HepG2 (cell line): ENCODE results near the gene SPRYD3. TPM values are rescaled to one million over a fixed set of nuclear protein-coding genes. Genes with fewer than 3 reads are reported as not detected.

Experiments used
- ARNTL ChIP-seq: sonication (generic); formaldehyde crosslinking; IDR thresholded peaks from 2 replicates; pipeline ENCODE4 v1.4.0; 2020; ENCODE audit warnings: mild to moderate bottlenecking, missing genetic modification reagents
- BCL6 ChIP-seq: IDR thresholded peaks from 2 replicates; pipeline ENCODE4 v1.6.1; 2016; ENCODE audit warnings: missing genetic modification reagents, missing compliant biosample characterization
- FOXA1 ChIP-seq, 2 experiments: fragments of 450-650 bp in 1 of 2; sonication (generic) in 1 of 2; formaldehyde crosslinking in 1 of 2; IDR thresholded peaks; 2 replicates each; pipeline versions ENCODE4 v1.4.0 to v1.6.1; 2016 to 2020; ENCODE audit warnings: missing genetic modification reagents in 1 of 2
- FOXC1 ChIP-seq: sonication (generic); formaldehyde crosslinking; IDR thresholded peaks from 2 replicates; pipeline ENCODE4 v1.8.0; 2022; ENCODE audit warnings: mild to moderate bottlenecking, missing genetic modification reagents, borderline replicate concordance
- FOXJ3 ChIP-seq: sonication (generic); formaldehyde crosslinking; IDR thresholded peaks from 2 replicates; pipeline ENCODE4 v1.4.0; 2020; ENCODE audit warnings: missing genetic modification reagents, mild to moderate bottlenecking, borderline replicate concordance
- GABPA ChIP-seq, 2 experiments: IDR thresholded peaks; 2 replicates each; pipeline ENCODE4 v1.6.1; 2011 to 2016; ENCODE audit warnings: low read depth in 2 of 2, low read length in 1 of 2, missing biosample characterization in 1 of 2, missing genetic modification characterization in 1 of 2
- GATAD2A ChIP-seq: IDR thresholded peaks from 2 replicates; pipeline ENCODE4 v1.6.1; 2016
- KDM2A ChIP-seq: sonication (generic); formaldehyde crosslinking; IDR thresholded peaks from 2 replicates; pipeline ENCODE4 v1.4.0; 2020; ENCODE audit warnings: low read depth, missing genetic modification reagents, borderline replicate concordance
- NR2C2 ChIP-seq: sonication (generic); formaldehyde crosslinking; IDR thresholded peaks from 2 replicates; pipeline ENCODE4 v1.4.0; 2020; ENCODE audit warnings: missing genetic modification reagents, mild to moderate bottlenecking, moderate library complexity, borderline replicate concordance
- PITX1 ChIP-seq: sonication (generic); formaldehyde crosslinking; IDR thresholded peaks from 2 replicates; pipeline ENCODE4 v1.5.1; 2020; ENCODE audit warnings: mild to moderate bottlenecking, missing genetic modification reagents
- PPARG ChIP-seq: conservative IDR thresholded peaks from 2 replicates; pipeline ENCODE4 v1.6.1; 2016; ENCODE audit warnings: missing biosample characterization, missing genetic modification reagents
- RARA ChIP-seq: IDR thresholded peaks from 2 replicates; pipeline ENCODE4 v1.6.1; 2016; ENCODE audit warnings: missing genetic modification reagents, missing compliant biosample characterization
- TEAD3 ChIP-seq: optimal IDR thresholded peaks from 2 replicates; pipeline ENCODE3; 2016; ENCODE audit warnings: borderline replicate concordance
- TRIM24 ChIP-seq: sonication (generic); formaldehyde crosslinking; IDR thresholded peaks from 2 replicates; pipeline ENCODE4 v1.8.0; 2022; ENCODE audit warnings: mild to moderate bottlenecking, missing genetic modification reagents
- ZKSCAN8 ChIP-seq: IDR thresholded peaks from 2 replicates; pipeline ENCODE4 v1.6.1; 2016; ENCODE audit warnings: borderline replicate concordance, missing genetic modification reagents, missing compliant biosample characterization
- ZNF34 ChIP-seq: sonication (generic); formaldehyde crosslinking; IDR thresholded peaks from 2 replicates; pipeline ENCODE4 v1.4.0; 2020; ENCODE audit warnings: mild to moderate bottlenecking, missing genetic modification reagents, borderline replicate concordance
- ZNF629 ChIP-seq: sonication (generic); formaldehyde crosslinking; conservative IDR thresholded peaks from 2 replicates; pipeline ENCODE4 v1.5.0; 2020; ENCODE audit warnings: missing genetic modification reagents
- polyA plus RNA-seq, 8 experiments: library from polyadenylated mRNA; depleted of rRNA in 3 of 8; stranded (reverse) in 7 of 8; unstranded in 1 of 8; fragments of >200 nt; fragmentation: Illumina TruSeq in 4 of 8; extraction: Trizol in 4 of 8; gene quantifications; 2 replicates each; pipeline versions ENCODE4 v1.2.1 to v1.2.3, GENCODE V29; 2011 to 2016; ENCODE audit warnings: low read depth in 4 of 8, missing spikeins in 1 of 8, mixed read lengths in 1 of 8; ENCODE audit not compliant: insufficient read depth in 1 of 8
- total RNA-seq, 5 experiments: library from RNA; depleted of rRNA; stranded (reverse); fragments of >200 nt; fragmentation: Illumina TruSeq; extraction: Trizol; gene quantifications; 2 replicates each; pipeline ENCODE4 v1.2.3, GENCODE V29; 2016; ENCODE audit warnings: low read depth in 1 of 5
- TF ChIP-seq, protein P1 (sequence below): sonication (generic); formaldehyde crosslinking; IDR thresholded peaks from 2 replicates; pipeline ENCODE4 v1.4.0; 2020; ENCODE audit warnings: missing genetic modification reagents
- TF ChIP-seq, protein P2 (sequence below): IDR thresholded peaks from 2 replicates; pipeline ENCODE4 v1.6.1; 2016; ENCODE audit warnings: missing genetic modification reagents, missing compliant biosample characterization
- TF ChIP-seq, protein P3 (sequence below): sonication (generic); formaldehyde crosslinking; IDR thresholded peaks from 2 replicates; pipeline ENCODE4 v1.4.0; 2020; ENCODE audit warnings: missing genetic modification reagents

Gene SPRYD3
- total and polyA plus RNA-seq, 2 of the 13 experiments (the other 11 are each of a cell fraction or from before 2014, with no cell fraction given) = 9.0 to 9.2 TPM

DNA sequence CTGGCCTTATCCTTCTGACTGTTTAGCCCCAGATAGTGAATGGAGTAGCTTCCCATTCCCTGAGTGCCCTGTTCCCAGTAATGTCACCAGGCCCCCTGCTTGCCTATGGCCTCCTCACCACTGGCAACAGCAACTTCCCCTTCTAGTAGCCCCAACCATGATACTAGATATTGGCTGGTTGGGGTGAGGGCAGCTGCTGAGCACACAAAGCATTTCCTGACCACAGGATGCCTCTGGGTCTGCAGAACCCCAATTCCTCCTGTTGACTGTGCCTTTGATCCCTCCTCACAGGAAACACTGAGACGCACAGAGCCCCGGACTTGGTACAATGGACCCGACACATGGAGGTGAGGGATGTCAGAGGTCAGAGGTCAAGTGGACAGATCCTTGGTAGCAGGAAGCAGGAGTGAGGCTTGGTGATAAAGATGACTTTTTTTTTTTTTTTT lies 24.7 kb upstream of the SPRYD3 start (continued):
- TF ChIP-seq NR2C2 (CRISPR knock-in tag) = peak; percentile 97
- peak; percentile 53 for TF ChIP-seq TEAD3 (CRISPR knock-in tag)
- peak; percentile 83 for TF ChIP-seq GATAD2A (CRISPR knock-in tag)
- TF ChIP-seq PPARG (CRISPR knock-in tag) = peak; percentile 74; the same call in 1 of the 2 replicates
- peak; percentile 79; the same call in 1 of the 2 replicates for TF ChIP-seq TRIM24 (CRISPR knock-in tag)
- no peak for TF ChIP-seq GABPA (IDR thresholded peaks at IDR 0.05; ENCODE audit: low read depth, low read length)
- peak; percentile 72 for TF ChIP-seq GABPA (CRISPR knock-in tag; IDR thresholded peaks at IDR 0.05; ENCODE audit: low read depth)
- peak; percentile 56; the same call in 1 of the 2 replicates for TF ChIP-seq PITX1 (CRISPR knock-in tag)
- TF ChIP-seq ARNTL (CRISPR knock-in tag) = peak; percentile 56; the same call in 1 of the 2 replicates
- TF ChIP-seq RARA (CRISPR knock-in tag) = peak; percentile 96
- TF ChIP-seq FOXA1 (IDR thresholded peaks at IDR 0.05) = no peak
- TF ChIP-seq FOXA1 (CRISPR knock-in tag; IDR thresholded peaks at IDR 0.05) = peak; percentile 84
- TF ChIP-seq, protein P1, sequence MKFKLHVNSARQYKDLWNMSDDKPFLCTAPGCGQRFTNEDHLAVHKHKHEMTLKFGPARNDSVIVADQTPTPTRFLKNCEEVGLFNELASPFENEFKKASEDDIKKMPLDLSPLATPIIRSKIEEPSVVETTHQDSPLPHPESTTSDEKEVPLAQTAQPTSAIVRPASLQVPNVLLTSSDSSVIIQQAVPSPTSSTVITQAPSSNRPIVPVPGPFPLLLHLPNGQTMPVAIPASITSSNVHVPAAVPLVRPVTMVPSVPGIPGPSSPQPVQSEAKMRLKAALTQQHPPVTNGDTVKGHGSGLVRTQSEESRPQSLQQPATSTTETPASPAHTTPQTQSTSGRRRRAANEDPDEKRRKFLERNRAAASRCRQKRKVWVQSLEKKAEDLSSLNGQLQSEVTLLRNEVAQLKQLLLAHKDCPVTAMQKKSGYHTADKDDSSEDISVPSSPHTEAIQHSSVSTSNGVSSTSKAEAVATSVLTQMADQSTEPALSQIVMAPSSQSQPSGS (CRISPR knock-in tag) = 0 out of 2 replicates have a peak, but pooled peaks have one; percentile 21
- TF ChIP-seq FOXJ3 (CRISPR knock-in tag) = peak; percentile 63; the same call in 1 of the 2 replicates
- TF ChIP-seq, protein P2, sequence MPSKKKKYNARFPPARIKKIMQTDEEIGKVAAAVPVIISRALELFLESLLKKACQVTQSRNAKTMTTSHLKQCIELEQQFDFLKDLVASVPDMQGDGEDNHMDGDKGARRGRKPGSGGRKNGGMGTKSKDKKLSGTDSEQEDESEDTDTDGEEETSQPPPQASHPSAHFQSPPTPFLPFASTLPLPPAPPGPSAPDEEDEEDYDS (CRISPR knock-in tag) = peak; percentile 35; the same call in 1 of the 2 replicates
- TF ChIP-seq FOXC1 (CRISPR knock-in tag) = no peak
- peak; percentile 25; the same call in 1 of the 2 replicates for TF ChIP-seq ZNF34
- 0 out of 2 replicates have a peak, but pooled peaks have one; percentile 16 for TF ChIP-seq ZNF629 (CRISPR knock-in tag)
- 0 out of 2 replicates have a peak, but pooled peaks have one; percentile 33 for TF ChIP-seq ZKSCAN8 (CRISPR knock-in tag)
- peak; percentile 63 for TF ChIP-seq BCL6 (CRISPR knock-in tag)
- TF ChIP-seq, protein P3, sequence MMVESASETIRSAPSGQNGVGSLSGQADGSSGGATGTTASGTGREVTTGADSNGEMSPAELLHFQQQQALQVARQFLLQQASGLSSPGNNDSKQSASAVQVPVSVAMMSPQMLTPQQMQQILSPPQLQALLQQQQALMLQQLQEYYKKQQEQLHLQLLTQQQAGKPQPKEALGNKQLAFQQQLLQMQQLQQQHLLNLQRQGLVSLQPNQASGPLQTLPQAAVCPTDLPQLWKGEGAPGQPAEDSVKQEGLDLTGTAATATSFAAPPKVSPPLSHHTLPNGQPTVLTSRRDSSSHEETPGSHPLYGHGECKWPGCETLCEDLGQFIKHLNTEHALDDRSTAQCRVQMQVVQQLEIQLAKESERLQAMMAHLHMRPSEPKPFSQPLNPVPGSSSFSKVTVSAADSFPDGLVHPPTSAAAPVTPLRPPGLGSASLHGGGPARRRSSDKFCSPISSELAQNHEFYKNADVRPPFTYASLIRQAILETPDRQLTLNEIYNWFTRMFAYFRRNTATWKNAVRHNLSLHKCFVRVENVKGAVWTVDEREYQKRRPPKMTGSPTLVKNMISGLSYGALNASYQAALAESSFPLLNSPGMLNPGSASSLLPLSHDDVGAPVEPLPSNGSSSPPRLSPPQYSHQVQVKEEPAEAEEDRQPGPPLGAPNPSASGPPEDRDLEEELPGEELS (CRISPR knock-in tag) = peak; percentile 91
- TF ChIP-seq KDM2A (CRISPR knock-in tag) = peak; percentile 53; the same call in 1 of the 2 replicates
